Panc1 (cell line): ENCODE results near the gene PPM1N. TPM values are rescaled to one million over a fixed set of nuclear protein-coding genes. Genes with fewer than 3 reads are reported as not detected.

Source experiments
- ATAC-seq: fragments of 200-7000 bp; cut with Tn5 transposase; 2 replicates; pipeline ENCODE4 v1.9.1; 2020; ENCODE audit warnings: mild to moderate bottlenecking, moderate library complexity
- BruUV-seq: library from RNA; stranded (reverse); fragments of 400-500 nt; replicated peaks from 2 replicates; lab custom pipeline; 2021; lab: Mats Ljungman, UMichigan
- CTCF ChIA-PET: fragments of 300-600 bp; sonication (Branson Sonifier 250); formaldehyde crosslinking; loops from one replicate; lab custom pipeline; 2022; ENCODE audit warnings: antibody characterized with exemption; lab: Charles Lee
- POLR2A ChIA-PET: fragments of 300-600 bp; sonication (Branson Sonifier 250); formaldehyde crosslinking; loops from one replicate; lab custom pipeline; 2022; ENCODE audit warnings: antibody characterized with exemption; lab: Charles Lee
- DNase-seq: peaks from one replicate; pipeline ENCODE4 v3.0.0-alpha.2; 2010; ENCODE audit warnings: low read depth, low spot score
- H3K27ac ChIP-seq: 2 replicates; pipeline ENCODE4 v1.5.1; 2011; ENCODE audit warnings: mild to moderate bottlenecking, low read length, inconsistent platforms
- H3K27me3 ChIP-seq: fragments of 200-500 bp; sonication (Bioruptor generic); 2 replicates; pipeline ENCODE4 v1.6.0; 2014; ENCODE audit warnings: low read length, inconsistent platforms; ENCODE audit not compliant: control insufficient read depth, insufficient read depth
- H3K36me3 ChIP-seq: fragments of 200-500 bp; sonication (Bioruptor generic); 2 replicates; pipeline ENCODE4 v1.5.1; 2014; ENCODE audit warnings: inconsistent platforms, mild to moderate bottlenecking, low read length, moderate library complexity; ENCODE audit not compliant: control insufficient read depth, insufficient read depth
- H3K4me1 ChIP-seq: 2 replicates; pipeline ENCODE4 v1.5.1; 2011; ENCODE audit warnings: inconsistent platforms, mild to moderate bottlenecking, low read length, moderate library complexity; ENCODE audit not compliant: control insufficient read depth, insufficient read depth
- H3K4me3 ChIP-seq, 2 experiments: 2 replicates each; pipeline ENCODE4 v1.5.1; 2011 to 2012; ENCODE audit warnings: low read depth in 2 of 2, low read length in 2 of 2, mild to moderate bottlenecking in 2 of 2, inconsistent platforms in 1 of 2, moderate library complexity in 1 of 2
- H3K9me3 ChIP-seq: fragments of 200-500 bp; sonication (Bioruptor generic); 2 replicates; pipeline ENCODE4 v1.5.1; 2014; ENCODE audit warnings: low read depth, mild to moderate bottlenecking, inconsistent platforms, low read length, moderate library complexity; ENCODE audit not compliant: control insufficient read depth, insufficient read depth
- CTCF ChIP-seq: fragments of 450-650 bp; IDR thresholded peaks from 2 replicates; pipeline ENCODE4 v1.5.1; 2017; ENCODE audit warnings: mild to moderate bottlenecking
- POLR2AphosphoS5 ChIP-seq: IDR thresholded peaks from 2 replicates; pipeline ENCODE4 v1.6.1; 2012; ENCODE audit warnings: mild to moderate bottlenecking, low read depth, low read length, moderate library complexity
- REST ChIP-seq, 2 experiments: IDR thresholded peaks; 2 replicates each; pipeline ENCODE4 v1.6.1; 2011 to 2012; ENCODE audit warnings: low read depth in 2 of 2, control low read depth in 1 of 2, low read length in 1 of 2, mild to moderate bottlenecking in 1 of 2, moderate library complexity in 1 of 2; ENCODE audit not compliant: insufficient read depth in 1 of 2
- SIN3A ChIP-seq: IDR thresholded peaks from 2 replicates; pipeline ENCODE4 v1.6.1; 2012; ENCODE audit warnings: low read depth, mild to moderate bottlenecking, low read length, moderate library complexity, borderline replicate concordance; ENCODE audit not compliant: insufficient read depth
- TCF7L2 ChIP-seq: IDR thresholded peaks from 2 replicates; pipeline ENCODE4 v1.6.1; 2011; ENCODE audit warnings: mild to moderate bottlenecking, low read depth, low read length, inconsistent platforms
- in situ Hi-C: cut with HindIII; loops from 2 replicates; pipeline ENCODE4 v1.10.0; 2016; ENCODE audit warnings: low sequenced_read_pairs, low pct_unique_long_range_greater_than_20kb
- intact Hi-C: fragments of 100-400 bp; cut with micrococcal nuclease; formaldehyde crosslinking; loops from one replicate; pipeline ENCODE4 v1.10.0; 2022; ENCODE audit not compliant: unreplicated experiment
- total RNA-seq: library from RNA; stranded (reverse); gene quantifications from one replicate; pipeline ENCODE4 v1.2.1, GENCODE V29; 2021; ENCODE audit not compliant: unreplicated experiment

Gene PPM1N
- total RNA-seq, 1 experiment from 2014 or later, result 3.3 TPM

- intact Hi-C loops, result no loop called here
- ATAC-seq (no peak), DNase-seq (no peak)
- Histone ChIP-seq H3K36me3 (no peaks in the 10 kb centered on the region; the same call in 1 of the 2 replicates), H3K27me3 (no peaks in the 10 kb centered on the region), H3K9me3 (no peaks in the 10 kb centered on the region), H3K4me1 (peaks cover 7% of the 10 kb centered on the region; the same call in 1 of the 2 replicates), H3K27ac (no peak overlapping the region), H3K4me3 (no peak overlapping the region)
- no TSS peak for BruUV-seq
- CTCF ChIA-PET, result no interaction called here
- TF ChIP-seq CTCF, result no peak
- no peak for TF ChIP-seq REST (IDR thresholded peaks at IDR 0.05; ENCODE audit: insufficient read depth in 1 of 2, low read depth in 2 of 2, low read length in 1 of 2)
- TF ChIP-seq TCF7L2, result no peak
- TF ChIP-seq SIN3A, result no peak
- no peak for TF ChIP-seq POLR2AphosphoS5
- in situ Hi-C loops, result no loop called here
- POLR2A ChIA-PET, result interaction anchor here (0.6 kb wide), 2 partner anchors 17 to 32 kb away, joined by 3 read pairs; no protein-coding TSS in a partner anchor
These were observed 26.9 kb upstream of the PPM1N start for GRCh38 chr19:45471111-45471930.

GRCh38 chr19:45471931-45472562 lies 26.2 kb upstream of the PPM1N start:
- Histone ChIP-seq H3K9me3 (no peaks in the 10 kb centered on the region), H3K27me3 (no peaks in the 10 kb centered on the region), H3K36me3 (no peaks in the 10 kb centered on the region; the same call in 1 of the 2 replicates), H3K27ac (no peak overlapping the region), H3K4me1 (peaks cover 7% of the 10 kb centered on the region; the same call in 1 of the 2 replicates), H3K4me3 (no peak overlapping the region)
- ChIA-PET POLR2A (interaction anchor here (0.5 kb wide), 1 partner anchor 15 kb away, joined by 5 read pairs; no protein-coding TSS in a partner anchor), CTCF (no interaction called here)
- ATAC-seq, result no peak
- TF ChIP-seq TCF7L2, result no peak
- TF ChIP-seq SIN3A, result no peak
- no peak for TF ChIP-seq REST (IDR thresholded peaks at IDR 0.05; ENCODE audit: insufficient read depth in 1 of 2, low read depth in 2 of 2, low read length in 1 of 2)
- no peak for TF ChIP-seq POLR2AphosphoS5
- TF ChIP-seq CTCF, result no peak
- in situ Hi-C loops (no loop called here), intact Hi-C loops (no loop called here)
- BruUV-seq, result no TSS peak
- DNase-seq, result no peak
